ENCODE results near the gene G6PC1. TPM values are rescaled to one million over a fixed set of nuclear protein-coding genes. Genes with fewer than 3 reads are reported as not detected.
"Not testable (repeated sequence)": the region's sequence is repeated elsewhere in the genome, so short reads cannot be mapped to it uniquely, and the experiment has no call there.

G6PC1 gene
- polyA plus RNA-seq, 1 donor from 2014 or later = not detected

DNA sequence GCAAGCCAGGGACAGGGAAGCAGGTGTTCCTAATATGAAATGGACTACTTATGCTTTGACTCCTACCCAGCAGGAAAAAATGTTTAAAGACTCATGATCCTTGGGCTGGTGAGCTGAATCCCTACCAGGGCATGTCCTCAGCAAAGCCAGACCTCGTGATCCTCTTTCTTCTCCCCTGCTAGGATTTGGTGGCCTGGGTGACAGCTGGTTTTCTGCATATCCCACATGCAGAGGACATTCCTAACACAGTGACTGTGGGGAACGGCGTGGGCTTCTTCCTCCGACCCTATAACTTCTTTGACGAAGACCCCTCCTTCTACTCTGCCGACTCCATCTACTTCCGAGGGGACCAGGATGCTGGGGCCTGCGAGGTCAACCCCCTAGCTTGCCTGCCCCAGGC is 44.5 kb upstream of the G6PC1 start:
- not testable (repeated sequence) for H4K20me1 ChIP-seq (ENCODE audit: insufficient read depth); H3K4me2 ChIP-seq (ENCODE audit: low read length); H3K79me2 ChIP-seq (replicated peaks; ENCODE audit: insufficient read depth, low read length); H3K9ac ChIP-seq (ENCODE audit: low read length); H3K9me2 ChIP-seq (ENCODE audit: insufficient read depth, low read length); H3K4me3 ChIP-seq (ENCODE audit: low read length); H3K36me3 ChIP-seq (ENCODE audit: insufficient read depth, low read length); H3F3A ChIP-seq (ENCODE audit: insufficient read depth, low read length, poor library complexity, severe bottlenecking); H3K27ac ChIP-seq (ENCODE audit: low read length); H3K9me3 ChIP-seq (ENCODE audit: low read length); H3K27me3 ChIP-seq (ENCODE audit: insufficient read depth, low read depth, low read length); H2AFZ ChIP-seq (ENCODE audit: low read depth, low read length)

DNA sequence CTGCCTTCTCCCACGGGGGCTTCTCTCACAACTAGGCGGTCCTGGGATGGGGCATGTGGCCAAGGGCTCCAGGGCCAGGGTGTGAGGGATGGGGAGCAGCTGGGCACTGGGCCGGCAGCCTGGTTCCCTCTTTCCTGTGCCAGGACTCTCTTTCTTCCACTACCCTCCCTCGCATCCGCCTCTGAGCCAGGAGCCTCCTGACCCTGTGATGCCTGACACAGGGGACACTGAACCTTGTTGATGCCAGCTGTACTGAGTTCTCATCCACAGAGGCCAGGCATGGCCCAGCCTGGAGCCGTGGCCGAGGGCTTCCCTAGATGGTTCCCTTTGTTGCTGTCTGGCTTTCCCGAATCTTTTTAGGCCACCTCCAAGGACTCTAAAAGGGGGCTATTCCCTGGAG is 44.1 kb upstream of the G6PC1 start:
- H3K9me2 ChIP-seq (ENCODE audit: insufficient read depth, low read length); H3K9me3 ChIP-seq (ENCODE audit: low read length); H3F3A ChIP-seq (ENCODE audit: insufficient read depth, low read length, poor library complexity, severe bottlenecking); H3K4me3 ChIP-seq (ENCODE audit: low read length); H2AFZ ChIP-seq (ENCODE audit: low read depth, low read length); H3K79me2 ChIP-seq (replicated peaks; ENCODE audit: insufficient read depth, low read length); H3K36me3 ChIP-seq (ENCODE audit: insufficient read depth, low read length); H3K4me2 ChIP-seq (ENCODE audit: low read length); H3K27ac ChIP-seq (ENCODE audit: low read length); H4K20me1 ChIP-seq (ENCODE audit: insufficient read depth); H3K9ac ChIP-seq (ENCODE audit: low read length); H3K27me3 ChIP-seq (ENCODE audit: insufficient read depth, low read depth, low read length): not testable (repeated sequence)

DNA sequence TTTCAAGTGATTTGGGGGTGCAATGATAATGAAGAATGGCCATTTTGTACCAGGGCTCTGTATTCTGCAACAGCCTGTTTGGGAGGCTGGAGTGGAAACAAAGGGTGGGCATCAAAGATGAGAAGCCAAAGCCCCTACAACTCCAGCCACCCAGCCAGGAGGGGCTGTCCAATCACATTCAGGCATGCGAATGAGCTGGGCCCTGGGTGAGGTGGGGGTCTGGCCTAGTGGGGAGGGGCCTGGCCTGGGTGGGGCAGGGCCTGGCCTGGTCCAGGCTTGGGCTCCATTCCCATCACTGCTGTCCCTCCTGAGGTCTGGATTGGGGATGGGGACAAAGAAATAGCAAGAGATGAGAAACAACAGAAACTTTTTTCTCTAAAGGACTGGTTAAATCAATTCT is 43.2 kb upstream of the G6PC1 start:
- H3K4me2 ChIP-seq (ENCODE audit: low read length) = no peak overlapping the region
- no peaks in the 10 kb centered on the region for H3K27me3 ChIP-seq (ENCODE audit: insufficient read depth, low read depth, low read length)
- H3K9me3 ChIP-seq (ENCODE audit: low read length) = no peaks in the 10 kb centered on the region
- no peaks in the 10 kb centered on the region for H4K20me1 ChIP-seq (ENCODE audit: insufficient read depth)
- H3K9me2 ChIP-seq (ENCODE audit: insufficient read depth, low read length) = no peaks in the 10 kb centered on the region
- no peak for TF ChIP-seq RAD21 (conservative IDR thresholded peaks at IDR 0.05)
- TF ChIP-seq, protein P1, sequence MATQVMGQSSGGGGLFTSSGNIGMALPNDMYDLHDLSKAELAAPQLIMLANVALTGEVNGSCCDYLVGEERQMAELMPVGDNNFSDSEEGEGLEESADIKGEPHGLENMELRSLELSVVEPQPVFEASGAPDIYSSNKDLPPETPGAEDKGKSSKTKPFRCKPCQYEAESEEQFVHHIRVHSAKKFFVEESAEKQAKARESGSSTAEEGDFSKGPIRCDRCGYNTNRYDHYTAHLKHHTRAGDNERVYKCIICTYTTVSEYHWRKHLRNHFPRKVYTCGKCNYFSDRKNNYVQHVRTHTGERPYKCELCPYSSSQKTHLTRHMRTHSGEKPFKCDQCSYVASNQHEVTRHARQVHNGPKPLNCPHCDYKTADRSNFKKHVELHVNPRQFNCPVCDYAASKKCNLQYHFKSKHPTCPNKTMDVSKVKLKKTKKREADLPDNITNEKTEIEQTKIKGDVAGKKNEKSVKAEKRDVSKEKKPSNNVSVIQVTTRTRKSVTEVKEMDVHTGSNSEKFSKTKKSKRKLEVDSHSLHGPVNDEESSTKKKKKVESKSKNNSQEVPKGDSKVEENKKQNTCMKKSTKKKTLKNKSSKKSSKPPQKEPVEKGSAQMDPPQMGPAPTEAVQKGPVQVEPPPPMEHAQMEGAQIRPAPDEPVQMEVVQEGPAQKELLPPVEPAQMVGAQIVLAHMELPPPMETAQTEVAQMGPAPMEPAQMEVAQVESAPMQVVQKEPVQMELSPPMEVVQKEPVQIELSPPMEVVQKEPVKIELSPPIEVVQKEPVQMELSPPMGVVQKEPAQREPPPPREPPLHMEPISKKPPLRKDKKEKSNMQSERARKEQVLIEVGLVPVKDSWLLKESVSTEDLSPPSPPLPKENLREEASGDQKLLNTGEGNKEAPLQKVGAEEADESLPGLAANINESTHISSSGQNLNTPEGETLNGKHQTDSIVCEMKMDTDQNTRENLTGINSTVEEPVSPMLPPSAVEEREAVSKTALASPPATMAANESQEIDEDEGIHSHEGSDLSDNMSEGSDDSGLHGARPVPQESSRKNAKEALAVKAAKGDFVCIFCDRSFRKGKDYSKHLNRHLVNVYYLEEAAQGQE (IDR thresholded peaks at IDR 0.05; ENCODE audit: borderline replicate concordance) = no peak
- no peak for TF ChIP-seq EP300 (conservative IDR thresholded peaks at IDR 0.05; ENCODE audit: poor library complexity, severe bottlenecking)
- TF ChIP-seq, protein P2, sequence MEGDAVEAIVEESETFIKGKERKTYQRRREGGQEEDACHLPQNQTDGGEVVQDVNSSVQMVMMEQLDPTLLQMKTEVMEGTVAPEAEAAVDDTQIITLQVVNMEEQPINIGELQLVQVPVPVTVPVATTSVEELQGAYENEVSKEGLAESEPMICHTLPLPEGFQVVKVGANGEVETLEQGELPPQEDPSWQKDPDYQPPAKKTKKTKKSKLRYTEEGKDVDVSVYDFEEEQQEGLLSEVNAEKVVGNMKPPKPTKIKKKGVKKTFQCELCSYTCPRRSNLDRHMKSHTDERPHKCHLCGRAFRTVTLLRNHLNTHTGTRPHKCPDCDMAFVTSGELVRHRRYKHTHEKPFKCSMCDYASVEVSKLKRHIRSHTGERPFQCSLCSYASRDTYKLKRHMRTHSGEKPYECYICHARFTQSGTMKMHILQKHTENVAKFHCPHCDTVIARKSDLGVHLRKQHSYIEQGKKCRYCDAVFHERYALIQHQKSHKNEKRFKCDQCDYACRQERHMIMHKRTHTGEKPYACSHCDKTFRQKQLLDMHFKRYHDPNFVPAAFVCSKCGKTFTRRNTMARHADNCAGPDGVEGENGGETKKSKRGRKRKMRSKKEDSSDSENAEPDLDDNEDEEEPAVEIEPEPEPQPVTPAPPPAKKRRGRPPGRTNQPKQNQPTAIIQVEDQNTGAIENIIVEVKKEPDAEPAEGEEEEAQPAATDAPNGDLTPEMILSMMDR (IDR thresholded peaks at IDR 0.05; ENCODE audit: poor library complexity, severe bottlenecking) = no peak
- no peak for TF ChIP-seq TAF1 (IDR thresholded peaks at IDR 0.05; ENCODE audit: low read depth)
- no peak for TF ChIP-seq MXI1 (conservative IDR thresholded peaks at IDR 0.05; ENCODE audit: poor library complexity, severe bottlenecking)
- no peak for TF ChIP-seq EZH2 (IDR thresholded peaks at IDR 0.05; ENCODE audit: borderline replicate concordance, insufficient read depth, low read length, poor library complexity, severe bottlenecking)
- no peak for TF ChIP-seq POLR2AphosphoS5 (IDR thresholded peaks at IDR 0.05)
- TF ChIP-seq SMC3 (conservative IDR thresholded peaks at IDR 0.05; ENCODE audit: poor library complexity) = no peak
- no peak overlapping the region for H2AFZ ChIP-seq (ENCODE audit: low read depth, low read length)
- H3K36me3 ChIP-seq (ENCODE audit: insufficient read depth, low read length) = no peaks in the 10 kb centered on the region
- H3F3A ChIP-seq (ENCODE audit: insufficient read depth, low read length, poor library complexity, severe bottlenecking) = no peaks in the 10 kb centered on the region
- H3K4me3 ChIP-seq (ENCODE audit: low read length) = no peak overlapping the region
- H3K79me2 ChIP-seq (replicated peaks; ENCODE audit: insufficient read depth, low read length) = no peaks in the 10 kb centered on the region
- no peak overlapping the region for H3K27ac ChIP-seq (ENCODE audit: low read length)
- no peak overlapping the region for H3K9ac ChIP-seq (ENCODE audit: low read length)
